ENCODE results near the gene SGIP1.

DNA sequence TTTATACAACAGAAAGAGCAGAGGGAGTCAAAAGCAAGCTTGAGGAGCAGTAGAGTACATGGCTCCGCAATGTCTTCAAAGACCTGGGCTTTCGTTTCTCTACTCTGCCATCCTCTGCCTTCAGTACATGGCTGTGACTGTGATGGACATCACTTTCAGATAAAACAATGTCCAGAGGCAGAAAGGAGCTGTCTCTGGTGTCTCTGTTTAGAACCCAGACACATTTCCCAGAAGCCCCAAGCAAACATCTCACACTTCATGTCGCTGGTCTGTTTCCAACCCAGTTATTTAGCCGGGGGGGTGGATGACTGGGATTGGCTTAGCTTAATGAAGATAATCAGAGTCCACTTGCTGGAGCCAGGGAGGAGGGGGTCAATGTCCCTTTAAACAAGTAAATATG lies 25.6 kb downstream of the SGIP1 start:
- TF ChIP-seq TCF12 (IDR thresholded peaks at IDR 0.05; ENCODE audit: low read depth) (no peak), ZBTB7A (IDR thresholded peaks at IDR 0.05; ENCODE audit: low read depth) (no peak), EP300 (IDR thresholded peaks at IDR 0.05; ENCODE audit: borderline replicate concordance) (no peak)
- TF ChIP-seq, protein P1, sequence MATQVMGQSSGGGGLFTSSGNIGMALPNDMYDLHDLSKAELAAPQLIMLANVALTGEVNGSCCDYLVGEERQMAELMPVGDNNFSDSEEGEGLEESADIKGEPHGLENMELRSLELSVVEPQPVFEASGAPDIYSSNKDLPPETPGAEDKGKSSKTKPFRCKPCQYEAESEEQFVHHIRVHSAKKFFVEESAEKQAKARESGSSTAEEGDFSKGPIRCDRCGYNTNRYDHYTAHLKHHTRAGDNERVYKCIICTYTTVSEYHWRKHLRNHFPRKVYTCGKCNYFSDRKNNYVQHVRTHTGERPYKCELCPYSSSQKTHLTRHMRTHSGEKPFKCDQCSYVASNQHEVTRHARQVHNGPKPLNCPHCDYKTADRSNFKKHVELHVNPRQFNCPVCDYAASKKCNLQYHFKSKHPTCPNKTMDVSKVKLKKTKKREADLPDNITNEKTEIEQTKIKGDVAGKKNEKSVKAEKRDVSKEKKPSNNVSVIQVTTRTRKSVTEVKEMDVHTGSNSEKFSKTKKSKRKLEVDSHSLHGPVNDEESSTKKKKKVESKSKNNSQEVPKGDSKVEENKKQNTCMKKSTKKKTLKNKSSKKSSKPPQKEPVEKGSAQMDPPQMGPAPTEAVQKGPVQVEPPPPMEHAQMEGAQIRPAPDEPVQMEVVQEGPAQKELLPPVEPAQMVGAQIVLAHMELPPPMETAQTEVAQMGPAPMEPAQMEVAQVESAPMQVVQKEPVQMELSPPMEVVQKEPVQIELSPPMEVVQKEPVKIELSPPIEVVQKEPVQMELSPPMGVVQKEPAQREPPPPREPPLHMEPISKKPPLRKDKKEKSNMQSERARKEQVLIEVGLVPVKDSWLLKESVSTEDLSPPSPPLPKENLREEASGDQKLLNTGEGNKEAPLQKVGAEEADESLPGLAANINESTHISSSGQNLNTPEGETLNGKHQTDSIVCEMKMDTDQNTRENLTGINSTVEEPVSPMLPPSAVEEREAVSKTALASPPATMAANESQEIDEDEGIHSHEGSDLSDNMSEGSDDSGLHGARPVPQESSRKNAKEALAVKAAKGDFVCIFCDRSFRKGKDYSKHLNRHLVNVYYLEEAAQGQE (IDR thresholded peaks at IDR 0.05; ENCODE audit: low read depth), result no peak
